Effector CD4-positive, alpha-beta T cell (primary cell): ENCODE results near the gene HPX.

Experiments used
- DNase-seq: peaks from one replicate; pipeline ENCODE4 v3.0.0-alpha.2; 2020
- total RNA-seq: gene quantifications from one replicate; lab custom pipeline; 2026; lab: John Stamatoyannopoulos, UW

The HPX gene
- total RNA-seq: 0.75 reads per million

- DNase-seq: no peak
Observed at GRCh38 chr11:6440906-6441358, at the start of gene HPX. Gene HPX (minus strand): TSS chr11:6440987. CDS start chr11:6440963, 24 bp downstream.

- no peak for DNase-seq
Observed at GRCh38 chr11:6489306-6489705, 48.5 kb upstream of the HPX start.

- no peak for DNase-seq
Observed at GRCh38 chr11:6488821-6489220, 48.0 kb upstream of the HPX start.

- no peak for DNase-seq
Observed at GRCh38 chr11:6488342-6488741, 47.6 kb upstream of the HPX start.

GRCh38 chr11:6486938-6487337 lies 46.2 kb upstream of the HPX start:
- no peak for DNase-seq

GRCh38 chr11:6486256-6486655 lies 45.5 kb upstream of the HPX start:
- DNase-seq: no peak

GRCh38 chr11:6485661-6486060 lies 44.9 kb upstream of the HPX start:
- DNase-seq: no peak

GRCh38 chr11:6483015-6483414 lies 42.2 kb upstream of the HPX start:
- DNase-seq: no peak

- no peak for DNase-seq
Observed at GRCh38 chr11:6482441-6482840, 41.7 kb upstream of the HPX start.

GRCh38 chr11:6481924-6482275 lies 41.1 kb upstream of the HPX start:
- DNase-seq: no peak

GRCh38 chr11:6481012-6481923 lies 40.5 kb upstream of the HPX start, which contains the start of the genes ARFIP2 and TIMM10B:
Gene ARFIP2 (minus strand): TSS chr11:6481331. CDS start chr11:6480421, 910 bp downstream.
Gene TIMM10B (plus strand): TSS chr11:6481501. CDS start chr11:6481517, 16 bp downstream.
- peak; percentile 96 for DNase-seq

GRCh38 chr11:6480299-6480914 lies 39.6 kb upstream of the HPX start:
- DNase-seq: no peak

GRCh38 chr11:6476571-6476970 lies 35.8 kb upstream of the HPX start:
- DNase-seq: no peak

GRCh38 chr11:6475936-6476335 lies 35.1 kb upstream of the HPX start:
- no peak for DNase-seq

GRCh38 chr11:6474806-6475500 lies 34.2 kb upstream of the HPX start:
- DNase-seq: no peak

GRCh38 chr11:6474413-6474792 lies 33.6 kb upstream of the HPX start:
- DNase-seq: no peak

- peak; percentile 70 for DNase-seq
Observed at GRCh38 chr11:6473451-6474412, 32.9 kb upstream of the HPX start, which contains the start of gene TRIM3. Gene TRIM3 (minus strand): TSS chr11:6473941. CDS start chr11:6465695, 8,246 bp downstream.

- DNase-seq: no peak
Observed at GRCh38 chr11:6472934-6473333, 32.1 kb upstream of the HPX start.

GRCh38 chr11:6469599-6469998 lies 28.8 kb upstream of the HPX start:
- DNase-seq: no peak

- DNase-seq: no peak
Observed at GRCh38 chr11:6468712-6469495, 28.1 kb upstream of the HPX start.

- DNase-seq: no peak
Observed at GRCh38 chr11:6459099-6459450, 18.3 kb upstream of the HPX start.
